M059J (cell line): ENCODE measurements around the gene COBLL1. TPM values are rescaled to one million over a fixed set of nuclear protein-coding genes. Genes with fewer than 3 reads are reported as not detected.
A peak's percentile ranks its signal among the peaks of the same experiment; 100 is the strongest.

Experiments used
- DNase-seq: peaks from one replicate; pipeline ENCODE4 v3.0.0-alpha.2; 2012; ENCODE audit warnings: low read depth
- total RNA-seq: library from RNA; depleted of rRNA; stranded (reverse); fragments of >200 nt; shearing (Covaris generic); gene quantifications from 2 replicates; pipeline ENCODE4 v1.2.3, GENCODE V29; 2014

Gene COBLL1
- total RNA-seq, 1 experiment from 2014 or later, result 15.6 TPM

GRCh38 chr2:164757934-164758695 lies 83.5 kb downstream of the COBLL1 start:
- DNase-seq, result peak; percentile 21

GRCh38 chr2:164756773-164757172 lies 84.8 kb downstream of the COBLL1 start:
- DNase-seq, result no peak

- DNase-seq, result no peak
Measured at GRCh38 chr2:164755952-164756351, 85.7 kb downstream of the COBLL1 start.

- no peak for DNase-seq
Measured at GRCh38 chr2:164754157-164755093, 87.2 kb downstream of the COBLL1 start.

GRCh38 chr2:164752956-164753355 lies 88.7 kb downstream of the COBLL1 start:
- DNase-seq, result no peak

GRCh38 chr2:164747783-164748433 lies 93.7 kb downstream of the COBLL1 start:
- no peak for DNase-seq

GRCh38 chr2:164747140-164747539 lies 94.5 kb downstream of the COBLL1 start:
- no peak for DNase-seq

GRCh38 chr2:164746713-164747112 lies 94.9 kb downstream of the COBLL1 start:
- no peak for DNase-seq

- peak; percentile 15 for DNase-seq
Measured at GRCh38 chr2:164745012-164745797, 96.4 kb downstream of the COBLL1 start.

- DNase-seq, result no peak
Measured at GRCh38 chr2:164742738-164743317, 98.8 kb downstream of the COBLL1 start.

- DNase-seq, result peak; percentile 75
Measured at GRCh38 chr2:164739966-164740365, 101.7 kb downstream of the COBLL1 start.

- DNase-seq, result peak; percentile 67
Measured at GRCh38 chr2:164737612-164738081, 104.0 kb downstream of the COBLL1 start.

GRCh38 chr2:164735309-164735919 lies 106.2 kb downstream of the COBLL1 start:
- DNase-seq, result peak; percentile 64

GRCh38 chr2:164734196-164734595 lies 107.4 kb downstream of the COBLL1 start:
- DNase-seq, result no peak

GRCh38 chr2:164725542-164725941 lies 116.1 kb downstream of the COBLL1 start:
- no peak for DNase-seq

- no peak for DNase-seq
Measured at GRCh38 chr2:164722616-164723338, 118.8 kb downstream of the COBLL1 start.

- no peak for DNase-seq
Measured at GRCh38 chr2:164721430-164721829, 120.2 kb downstream of the COBLL1 start.

- no peak for DNase-seq
Measured at GRCh38 chr2:164719996-164720941, 121.4 kb downstream of the COBLL1 start.
